Measurements from ENCODE around the gene CYTH1. TPM values are rescaled to one million over a fixed set of nuclear protein-coding genes. Genes with fewer than 3 reads are reported as not detected.

Gene CYTH1
- total RNA-seq, 1 experiment from 2014 or later: 9.7 TPM

DNA sequence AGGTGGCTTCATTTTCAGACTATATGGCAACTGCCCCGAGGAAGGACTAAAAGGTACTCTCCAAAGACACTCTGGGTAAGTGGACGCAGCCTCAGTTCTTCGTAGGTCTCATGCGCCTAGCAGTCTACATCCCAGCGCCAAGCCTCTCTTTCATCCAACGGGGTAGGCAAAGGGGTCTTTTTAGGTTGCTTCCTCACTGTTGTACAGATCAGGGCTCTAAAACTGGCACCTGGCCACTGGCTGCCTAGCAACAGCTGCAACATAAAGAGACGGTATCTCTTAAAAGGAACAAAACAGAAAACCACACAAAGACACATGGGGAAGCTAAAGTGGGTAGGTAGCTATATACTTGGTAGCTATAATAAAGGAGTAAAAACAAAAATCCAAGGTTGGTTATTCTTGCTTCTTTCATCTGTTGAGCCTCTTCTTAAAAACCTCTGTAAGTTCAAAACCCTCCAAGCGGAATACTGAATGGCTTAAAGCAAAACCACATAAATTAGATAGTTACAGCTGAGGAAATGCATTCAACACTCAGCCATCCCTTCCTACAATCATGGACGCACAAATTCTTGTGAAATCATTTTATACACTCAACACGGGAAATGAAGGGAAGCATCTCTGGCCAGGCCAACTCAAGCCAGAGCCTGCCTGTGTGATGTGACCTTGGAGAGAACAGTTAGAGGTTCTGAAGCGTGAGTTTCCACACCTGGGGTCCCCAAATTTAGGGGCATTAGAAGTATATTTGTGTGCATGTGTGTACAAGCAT is 22.7 kb downstream of the CYTH1 start:
- Mint-ChIP-seq H3K36me3 (ENCODE audit: insufficient read depth in 1 of 3, low read depth in 3 of 3) (no peaks in the 10 kb centered on the region), H3K4me3 (no peak overlapping the region)

More for the DNA sequence above, 22.7 kb downstream of the CYTH1 start:
- Histone ChIP-seq H3K9me3 (ENCODE audit: control insufficient read depth, low read depth, low read length) (no peaks in the 10 kb centered on the region), H3K4me2 (ENCODE audit: insufficient read depth, insufficient read length, low read length) (no peak overlapping the region), H3K27me3 (ENCODE audit: insufficient read depth, low read length) (no peaks in the 10 kb centered on the region), H2BK20ac (ENCODE audit: low read depth, low read length, poor library complexity, severe bottlenecking) (no peak overlapping the region), H3K56ac (ENCODE audit: insufficient read length, low read depth, low read length) (no peak overlapping the region), H3K23ac (ENCODE audit: insufficient read length, low read depth, low read length) (no peak overlapping the region), H3K18ac (ENCODE audit: insufficient read length, low read depth, low read length) (no peak overlapping the region), H3K9ac (ENCODE audit: extremely low read depth, insufficient read length, low read length) (no peak overlapping the region), H2BK5ac (ENCODE audit: insufficient read length, low read length) (no peak overlapping the region), H3K4ac (ENCODE audit: low read depth, low read length) (no peak overlapping the region), H3T11ph (ENCODE audit: low read length) (no peak overlapping the region), H4K5ac (ENCODE audit: insufficient read length, low read depth, low read length) (no peak overlapping the region), H2BK120ac (ENCODE audit: low read depth, low read length, poor library complexity, severe bottlenecking) (no peak overlapping the region), H2BK15ac (ENCODE audit: low read depth, low read length) (no peak overlapping the region), H3K79me1 (ENCODE audit: insufficient read depth, low read depth, low read length, poor library complexity, severe bottlenecking) (no peaks in the 10 kb centered on the region), H3K14ac (ENCODE audit: insufficient read depth, low read length) (no peak overlapping the region), H4K20me1 (ENCODE audit: control insufficient read depth, insufficient read depth, insufficient read length) (no peaks in the 10 kb centered on the region), H2AFZ (ENCODE audit: low read length) (no peak overlapping the region), H3K27ac (ENCODE audit: insufficient read length, low read depth, low read length) (no peak overlapping the region), H3K4me1 (ENCODE audit: insufficient read depth, low read length) (peaks cover 2% of the 10 kb centered on the region; the same call in 1 of the 2 replicates), H3K23me2 (ENCODE audit: insufficient read length, low read depth, low read length, poor library complexity, severe bottlenecking) (no peaks in the 10 kb centered on the region), H2BK12ac (ENCODE audit: insufficient read length, low read depth, low read length) (no peak overlapping the region), H4K91ac (ENCODE audit: insufficient read length, low read depth, low read length) (no peak overlapping the region), H4K8ac (replicated peaks; ENCODE audit: insufficient read length, low read depth, low read length) (no peak overlapping the region), H2AK5ac (ENCODE audit: insufficient read length, low read length) (no peak overlapping the region), H3K79me2 (ENCODE audit: insufficient read depth, low read length) (no peaks in the 10 kb centered on the region)
- no CpG with 5 or more reads among the region's 11 CpGs for WGBS (ENCODE audit: extremely low coverage, insufficient read length, low lambda C conversion rate)
- Mint-ChIP-seq H3K9me3 (no peaks in the 10 kb centered on the region), H3K27ac (no peak overlapping the region), H3K27me3 (ENCODE audit: low read depth) (no peaks in the 10 kb centered on the region), H3K4me1 (peaks cover 11 to 12% of the 10 kb centered on the region in 2 experiments)
- TF ChIP-seq, protein P1, sequence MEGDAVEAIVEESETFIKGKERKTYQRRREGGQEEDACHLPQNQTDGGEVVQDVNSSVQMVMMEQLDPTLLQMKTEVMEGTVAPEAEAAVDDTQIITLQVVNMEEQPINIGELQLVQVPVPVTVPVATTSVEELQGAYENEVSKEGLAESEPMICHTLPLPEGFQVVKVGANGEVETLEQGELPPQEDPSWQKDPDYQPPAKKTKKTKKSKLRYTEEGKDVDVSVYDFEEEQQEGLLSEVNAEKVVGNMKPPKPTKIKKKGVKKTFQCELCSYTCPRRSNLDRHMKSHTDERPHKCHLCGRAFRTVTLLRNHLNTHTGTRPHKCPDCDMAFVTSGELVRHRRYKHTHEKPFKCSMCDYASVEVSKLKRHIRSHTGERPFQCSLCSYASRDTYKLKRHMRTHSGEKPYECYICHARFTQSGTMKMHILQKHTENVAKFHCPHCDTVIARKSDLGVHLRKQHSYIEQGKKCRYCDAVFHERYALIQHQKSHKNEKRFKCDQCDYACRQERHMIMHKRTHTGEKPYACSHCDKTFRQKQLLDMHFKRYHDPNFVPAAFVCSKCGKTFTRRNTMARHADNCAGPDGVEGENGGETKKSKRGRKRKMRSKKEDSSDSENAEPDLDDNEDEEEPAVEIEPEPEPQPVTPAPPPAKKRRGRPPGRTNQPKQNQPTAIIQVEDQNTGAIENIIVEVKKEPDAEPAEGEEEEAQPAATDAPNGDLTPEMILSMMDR (conservative IDR thresholded peaks at IDR 0.05): no peak
- no peak for DNase-seq
